Colonic mucosa (tissue), 4 donors: ENCODE data around the gene NRP2. TPM values are rescaled to one million over a fixed set of nuclear protein-coding genes. Genes with fewer than 3 reads are reported as not detected.

Experiments
- DNase-seq: peaks from one replicate; pipeline ENCODE4 v3.0.0-alpha.2; 2020
- H3K27ac ChIP-seq: fragments of 200-600 bp; one replicate; pipeline ENCODE4 v1.8.0; 2021
- H3K27me3 ChIP-seq: fragments of 200-600 bp; one replicate; pipeline ENCODE4 v1.8.0; 2021
- H3K36me3 ChIP-seq: fragments of 200-600 bp; one replicate; pipeline ENCODE4 v1.8.0; 2021
- H3K4me1 ChIP-seq: fragments of 200-600 bp; one replicate; pipeline ENCODE4 v1.8.0; 2021; ENCODE audit warnings: mild to moderate bottlenecking
- H3K4me3 ChIP-seq: fragments of 200-600 bp; one replicate; pipeline ENCODE4 v1.8.0; 2021
- H3K9ac ChIP-seq, 2 donors: one replicate each; pipeline ENCODE4 v1.7.0; 2013; ENCODE audit warnings: control low read depth in 2 of 2, low read depth in 2 of 2, low read length in 2 of 2
- H3K9me3 ChIP-seq: fragments of 200-600 bp; one replicate; pipeline ENCODE4 v1.8.0; 2021
- intact Hi-C: fragments of 100-400 bp; cut with DNase I; formaldehyde crosslinking; loops from one replicate; pipeline ENCODE4 v1.14.1; 2022
- total RNA-seq, 2 donors: library from RNA; stranded (reverse); fragmentation: NEBNext Ultra II Directional in 1 of 2; extraction: Animal tissue kit (Norgen Biotek cat#: 25700) in 1 of 2; gene quantifications; one replicate each; pipeline ENCODE4 v1.2.1, GENCODE V29; 2021
- TF ChIP-seq, protein P1 (sequence below): fragments of 200-600 bp; IDR thresholded peaks from one replicate; pipeline ENCODE4 v1.8.0; 2022; ENCODE audit warnings: antibody characterized with exemption, mild to moderate bottlenecking
- donor health status: healthy.
- donor health status: DM: no; HTN: no; CAD: no.
- donor health status: DM: no; HTN: no; CAD: no.

NRP2 gene
- total RNA-seq, 2 donors from 2014 or later, result 5.4 to 25.2 TPM

DNA sequence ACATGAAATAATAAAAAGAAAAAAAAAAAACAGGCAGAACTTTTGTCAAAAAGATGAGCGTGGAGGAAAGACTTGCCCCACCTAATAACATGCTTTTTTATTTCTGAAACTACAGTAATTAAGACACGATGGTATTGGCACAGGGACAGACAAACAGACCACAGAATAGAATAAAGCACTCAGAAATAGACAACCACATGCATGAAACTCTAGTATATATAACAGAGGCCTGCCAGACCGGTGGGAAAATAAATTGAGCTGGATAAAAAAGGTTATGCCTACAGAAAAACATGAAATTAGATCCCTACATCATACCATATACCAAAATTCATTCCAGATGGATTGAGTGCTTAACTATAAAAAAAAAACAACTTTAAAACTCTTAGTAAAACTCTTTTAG, 163.1 kb downstream of the NRP2 start:
- no peak overlapping the region for H3K4me3 ChIP-seq
- no peak for DNase-seq
- H3K27me3 ChIP-seq, result no peaks in the 10 kb centered on the region
- TF ChIP-seq, protein P1, sequence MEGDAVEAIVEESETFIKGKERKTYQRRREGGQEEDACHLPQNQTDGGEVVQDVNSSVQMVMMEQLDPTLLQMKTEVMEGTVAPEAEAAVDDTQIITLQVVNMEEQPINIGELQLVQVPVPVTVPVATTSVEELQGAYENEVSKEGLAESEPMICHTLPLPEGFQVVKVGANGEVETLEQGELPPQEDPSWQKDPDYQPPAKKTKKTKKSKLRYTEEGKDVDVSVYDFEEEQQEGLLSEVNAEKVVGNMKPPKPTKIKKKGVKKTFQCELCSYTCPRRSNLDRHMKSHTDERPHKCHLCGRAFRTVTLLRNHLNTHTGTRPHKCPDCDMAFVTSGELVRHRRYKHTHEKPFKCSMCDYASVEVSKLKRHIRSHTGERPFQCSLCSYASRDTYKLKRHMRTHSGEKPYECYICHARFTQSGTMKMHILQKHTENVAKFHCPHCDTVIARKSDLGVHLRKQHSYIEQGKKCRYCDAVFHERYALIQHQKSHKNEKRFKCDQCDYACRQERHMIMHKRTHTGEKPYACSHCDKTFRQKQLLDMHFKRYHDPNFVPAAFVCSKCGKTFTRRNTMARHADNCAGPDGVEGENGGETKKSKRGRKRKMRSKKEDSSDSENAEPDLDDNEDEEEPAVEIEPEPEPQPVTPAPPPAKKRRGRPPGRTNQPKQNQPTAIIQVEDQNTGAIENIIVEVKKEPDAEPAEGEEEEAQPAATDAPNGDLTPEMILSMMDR, result no peak
- no peaks in the 10 kb centered on the region for H3K9me3 ChIP-seq
- no peaks in the 10 kb centered on the region for H3K36me3 ChIP-seq
- intact Hi-C loops, result no loop called here
- H3K4me1 ChIP-seq, result no peaks in the 10 kb centered on the region
- H3K9ac ChIP-seq, result no peak overlapping the region
- no peak overlapping the region for H3K27ac ChIP-seq
